Measurements from ENCODE around the gene FST.

GRCh38 chr5:53481887-53482716 is 1.7 kb downstream of the FST start:
- TF ChIP-seq EP300 (IDR thresholded peaks at IDR 0.05) (no peak), CTCF (IDR thresholded peaks at IDR 0.05) (peak; percentile 18 to 64 (median 46)), POLR2AphosphoS5 (IDR thresholded peaks at IDR 0.05) (no peak)
